OCI-LY1 (cell line): ENCODE results near the gene ST6GALNAC6.

Source experiments
- H2AFZ ChIP-seq: fragments of 200-600 bp; sonication (generic), shearing (Covaris generic); 2 replicates; pipeline ENCODE4 v1.6.0; 2014; ENCODE audit warnings: antibody characterized with exemption, mild to moderate bottlenecking, low read length
- H3F3A ChIP-seq: fragments of 200-600 bp; sonication (generic), shearing (Covaris generic); 2 replicates; pipeline ENCODE4 v1.6.0; 2014; ENCODE audit warnings: mild to moderate bottlenecking, antibody characterized with exemption, low read length, moderate library complexity; ENCODE audit not compliant: insufficient read depth
- H3K27ac ChIP-seq: fragments of 200-600 bp; sonication (generic); 2 replicates; pipeline ENCODE4 v1.5.1; 2014; ENCODE audit warnings: low read length, mixed run types, mild to moderate bottlenecking, low read depth; ENCODE audit not compliant: poor library complexity, severe bottlenecking
- H3K27me3 ChIP-seq: fragments of 200-600 bp; sonication (generic); 2 replicates; pipeline ENCODE4 v1.6.0; 2014; ENCODE audit warnings: antibody characterized with exemption, mild to moderate bottlenecking, low read length, moderate library complexity; ENCODE audit not compliant: insufficient read depth
- H3K36me3 ChIP-seq: fragments of 200-600 bp; sonication (generic); 2 replicates; pipeline ENCODE4 v1.6.1; 2014; ENCODE audit warnings: mild to moderate bottlenecking, antibody characterized with exemption, low read length, moderate library complexity, mixed read lengths; ENCODE audit not compliant: insufficient read depth
- H3K4me1 ChIP-seq: fragments of 200-600 bp; sonication (generic); 2 replicates; pipeline ENCODE4 v1.5.1; 2014; ENCODE audit warnings: mild to moderate bottlenecking, low read length, moderate library complexity; ENCODE audit not compliant: insufficient read depth, severe bottlenecking
- H3K4me2 ChIP-seq: fragments of 200-600 bp; sonication (generic), shearing (Covaris generic); 2 replicates; pipeline ENCODE4 v1.6.1; 2014; ENCODE audit warnings: low read length
- H3K4me3 ChIP-seq: fragments of 200-600 bp; sonication (generic); 2 replicates; pipeline ENCODE4 v1.5.1; 2014; ENCODE audit warnings: low read length, low read depth, mild to moderate bottlenecking, mixed read lengths; ENCODE audit not compliant: poor library complexity, severe bottlenecking
- H3K79me2 ChIP-seq: fragments of 200-600 bp; shearing (Covaris generic); 2 replicates; pipeline ENCODE4 v1.6.1; 2016; ENCODE audit warnings: mixed run types, low read length, mixed read lengths; ENCODE audit not compliant: insufficient read depth
- H3K9ac ChIP-seq: fragments of 200-600 bp; sonication (generic), shearing (Covaris generic); 2 replicates; pipeline ENCODE4 v1.6.1; 2014; ENCODE audit warnings: mild to moderate bottlenecking, low read length, mixed read lengths
- H3K9me2 ChIP-seq: fragments of 200-600 bp; sonication (generic), shearing (Covaris generic); 2 replicates; pipeline ENCODE4 v1.6.1; 2014; ENCODE audit warnings: low read depth, mild to moderate bottlenecking, low read length, mixed read lengths
- H3K9me3 ChIP-seq: fragments of 200-600 bp; shearing (Covaris generic); 2 replicates; pipeline ENCODE4 v1.6.1; 2014; ENCODE audit warnings: low read length, mixed read lengths
- H4K20me1 ChIP-seq: fragments of 200-600 bp; sonication (generic), shearing (Covaris generic); 2 replicates; pipeline ENCODE4 v1.6.0; 2016; ENCODE audit warnings: mild to moderate bottlenecking, low read length; ENCODE audit not compliant: insufficient read depth
- CTCF ChIP-seq: fragments of 200-600 bp; sonication (generic), shearing (Covaris generic); IDR thresholded peaks from 2 replicates; pipeline ENCODE4 v1.5.1; 2017; ENCODE audit warnings: mild to moderate bottlenecking, antibody characterized with exemption, low read length, moderate library complexity, mixed read lengths
- EZH2 ChIP-seq: fragments of 200-600 bp; sonication (generic), shearing (Covaris generic); IDR thresholded peaks from 2 replicates; pipeline ENCODE4 v1.8.0; 2017; ENCODE audit warnings: borderline replicate concordance, mixed run types, mild to moderate bottlenecking, antibody characterized with exemption, low read length, moderate library complexity, mixed read lengths

The ST6GALNAC6 gene

GRCh38 chr9:127941961-127942215 is 42.5 kb upstream of the ST6GALNAC6 start:
- TF ChIP-seq EZH2 (no peak), CTCF (no peak)

GRCh38 chr9:127941062-127941960 is 41.9 kb upstream of the ST6GALNAC6 start:
- H4K20me1 ChIP-seq = no peaks in the 10 kb centered on the region
- no peaks in the 10 kb centered on the region for H3K79me2 ChIP-seq
- H2AFZ ChIP-seq = no peak overlapping the region
- H3K4me1 ChIP-seq = peaks cover 17% of the 10 kb centered on the region
- no peaks in the 10 kb centered on the region for H3K9me2 ChIP-seq
- no peak overlapping the region for H3K27ac ChIP-seq
- no peaks in the 10 kb centered on the region for H3K9me3 ChIP-seq
- no peak overlapping the region for H3K4me2 ChIP-seq
- no peak overlapping the region for H3K4me3 ChIP-seq
- H3K27me3 ChIP-seq = no peaks in the 10 kb centered on the region
- H3K36me3 ChIP-seq = peaks cover 68% of the 10 kb centered on the region
- TF ChIP-seq EZH2 (no peak), CTCF (no peak)
- no peak overlapping the region for H3K9ac ChIP-seq
- no peaks in the 10 kb centered on the region for H3F3A ChIP-seq

More at GRCh38 chr9:127941961-127942215, 42.5 kb upstream of the ST6GALNAC6 start:
- H3K27me3 ChIP-seq = no peaks in the 10 kb centered on the region
- H3K27ac ChIP-seq = no peak overlapping the region
- H3K4me3 ChIP-seq = no peak overlapping the region
- no peak overlapping the region for H3K9ac ChIP-seq
- H2AFZ ChIP-seq = no peak overlapping the region
- H3F3A ChIP-seq = no peaks in the 10 kb centered on the region
- peaks cover 11% of the 10 kb centered on the region for H3K4me1 ChIP-seq
- no peaks in the 10 kb centered on the region for H4K20me1 ChIP-seq
- H3K4me2 ChIP-seq = no peak overlapping the region
- no peaks in the 10 kb centered on the region for H3K79me2 ChIP-seq
- peaks cover 66% of the 10 kb centered on the region for H3K36me3 ChIP-seq
- no peaks in the 10 kb centered on the region for H3K9me3 ChIP-seq
- H3K9me2 ChIP-seq = no peaks in the 10 kb centered on the region

- H3K9ac ChIP-seq = no peak overlapping the region
- H4K20me1 ChIP-seq = no peaks in the 10 kb centered on the region
- no peak overlapping the region for H2AFZ ChIP-seq
- no peak overlapping the region for H3K27ac ChIP-seq
- no peak overlapping the region for H3K4me2 ChIP-seq
- H3F3A ChIP-seq = no peaks in the 10 kb centered on the region
- H3K9me3 ChIP-seq = no peaks in the 10 kb centered on the region
- H3K4me3 ChIP-seq = no peak overlapping the region
- peaks cover 68% of the 10 kb centered on the region for H3K36me3 ChIP-seq
- no peaks in the 10 kb centered on the region for H3K27me3 ChIP-seq
- no peaks in the 10 kb centered on the region for H3K9me2 ChIP-seq
- H3K79me2 ChIP-seq = no peaks in the 10 kb centered on the region
- TF ChIP-seq EZH2 = no peak
- TF ChIP-seq CTCF = no peak
- H3K4me1 ChIP-seq = peaks cover 24% of the 10 kb centered on the region
These were observed 41.2 kb upstream of the ST6GALNAC6 start for GRCh38 chr9:127940593-127940992.
